HG03196 (cell line): ENCODE results near the gene KPNA3.

Experiments
- ATAC-seq: cut with Tn5 transposase; IDR thresholded peaks from one replicate; pipeline ENCODE4 v1.9.1; 2021; ENCODE audit not compliant: unreplicated experiment

KPNA3 gene

DNA sequence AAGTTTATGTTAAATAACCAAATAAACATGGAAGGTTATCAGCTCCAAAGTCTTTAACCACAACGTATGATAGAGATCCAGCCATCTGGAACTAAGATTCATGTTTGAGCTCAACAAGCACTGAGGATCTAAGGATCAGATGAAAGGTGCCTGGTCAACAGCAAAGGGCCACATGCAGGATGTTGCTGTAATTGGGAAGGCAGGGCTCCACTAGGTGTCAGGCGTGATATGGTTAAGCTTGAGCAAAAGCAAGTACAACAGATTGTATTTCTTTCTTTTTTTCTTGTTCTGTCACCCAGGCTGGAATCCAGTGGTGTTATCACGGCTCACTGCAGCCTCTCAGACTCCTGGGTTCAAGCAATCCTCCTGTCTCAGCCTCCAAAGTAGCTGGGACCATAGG, 113.2 kb downstream of the KPNA3 start:
- ATAC-seq, result no peak

DNA sequence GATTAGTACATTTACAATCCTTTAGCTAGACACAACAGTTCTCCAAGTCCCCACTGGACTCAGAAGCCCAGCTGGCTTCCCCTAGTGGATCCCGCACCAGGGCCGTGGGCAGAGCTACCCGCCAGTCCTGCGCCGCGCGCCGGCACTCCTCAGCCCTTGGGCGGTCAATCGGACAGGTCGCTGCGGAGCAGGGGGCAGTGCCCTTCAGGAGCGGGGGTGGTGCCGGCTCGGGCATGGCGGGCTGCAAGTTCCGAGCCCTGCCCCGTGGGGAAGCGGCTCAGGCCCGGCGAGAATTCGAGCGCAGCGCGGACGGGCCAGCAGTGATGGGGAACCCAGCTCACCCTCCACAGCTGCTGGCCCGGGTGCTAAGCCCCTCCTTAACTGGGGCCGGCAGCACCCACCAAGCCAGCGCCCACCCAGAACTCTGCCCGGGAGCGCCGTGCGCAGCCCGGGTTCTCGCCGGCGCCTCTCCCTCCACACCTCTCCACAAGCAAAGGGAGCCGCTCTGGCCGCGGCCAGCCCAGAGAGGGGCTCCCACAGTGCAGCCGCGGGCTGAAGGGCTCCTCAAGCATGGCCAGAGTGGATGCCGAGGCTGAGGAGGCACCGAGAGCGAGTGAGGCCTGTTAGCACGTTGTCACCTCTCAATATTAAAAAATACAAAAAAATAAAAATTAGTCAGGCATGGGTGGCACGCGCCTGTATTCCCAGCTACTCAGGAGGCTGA, 114.1 kb downstream of the KPNA3 start:
- no peak for ATAC-seq

DNA sequence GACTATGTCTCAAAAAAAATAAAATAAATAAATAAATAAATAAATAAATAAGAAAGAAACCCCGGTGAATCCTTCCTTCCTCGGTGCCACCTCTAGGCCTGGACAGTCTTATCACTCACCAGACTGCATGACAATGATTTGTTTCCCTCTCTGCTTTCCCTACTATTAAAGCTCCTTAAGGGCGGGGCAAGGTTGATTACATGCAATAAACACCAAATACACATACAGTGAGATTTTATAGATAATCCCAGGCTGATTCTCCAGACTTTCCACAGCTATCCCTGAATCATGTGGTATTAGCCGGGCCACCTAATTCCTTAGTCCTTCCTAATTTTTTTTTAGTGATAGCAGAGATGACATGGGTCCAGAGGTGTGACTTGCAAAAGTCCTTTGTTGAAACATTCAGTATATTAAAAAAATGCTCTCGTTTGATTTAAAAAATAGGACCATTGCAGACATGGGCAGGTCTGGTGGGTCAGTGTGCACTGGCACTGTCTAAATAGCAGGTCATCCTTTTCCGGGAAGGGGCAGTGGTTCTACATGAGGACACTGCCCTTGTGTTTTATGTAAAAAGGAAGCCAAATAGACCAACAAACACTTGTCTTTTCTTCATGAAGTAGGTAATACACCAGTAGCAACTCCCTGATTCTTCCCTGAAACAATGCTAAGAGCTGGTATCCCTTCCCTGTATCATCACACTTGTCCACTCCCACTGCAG, 115.7 kb downstream of the KPNA3 start:
- ATAC-seq, result no peak

DNA sequence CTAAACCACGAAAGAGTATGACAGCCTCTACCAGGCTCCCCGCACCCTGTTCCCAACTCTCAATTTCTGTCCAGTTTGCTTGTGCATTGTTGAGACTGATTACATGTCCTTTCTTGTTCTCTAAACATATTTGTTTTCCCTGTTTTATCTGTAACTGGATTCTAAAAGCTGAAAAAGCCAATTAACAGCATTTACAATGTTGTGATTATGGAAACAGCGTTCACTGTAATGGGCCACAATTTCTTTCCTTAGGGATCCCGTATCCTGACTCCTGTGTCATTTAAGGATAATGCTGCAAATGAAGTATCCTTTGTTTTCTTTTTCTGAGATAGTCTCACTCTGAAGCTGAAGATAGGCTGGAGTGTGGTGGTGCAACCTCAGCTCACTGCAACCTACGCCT, 121.7 kb downstream of the KPNA3 start:
- no peak for ATAC-seq

DNA sequence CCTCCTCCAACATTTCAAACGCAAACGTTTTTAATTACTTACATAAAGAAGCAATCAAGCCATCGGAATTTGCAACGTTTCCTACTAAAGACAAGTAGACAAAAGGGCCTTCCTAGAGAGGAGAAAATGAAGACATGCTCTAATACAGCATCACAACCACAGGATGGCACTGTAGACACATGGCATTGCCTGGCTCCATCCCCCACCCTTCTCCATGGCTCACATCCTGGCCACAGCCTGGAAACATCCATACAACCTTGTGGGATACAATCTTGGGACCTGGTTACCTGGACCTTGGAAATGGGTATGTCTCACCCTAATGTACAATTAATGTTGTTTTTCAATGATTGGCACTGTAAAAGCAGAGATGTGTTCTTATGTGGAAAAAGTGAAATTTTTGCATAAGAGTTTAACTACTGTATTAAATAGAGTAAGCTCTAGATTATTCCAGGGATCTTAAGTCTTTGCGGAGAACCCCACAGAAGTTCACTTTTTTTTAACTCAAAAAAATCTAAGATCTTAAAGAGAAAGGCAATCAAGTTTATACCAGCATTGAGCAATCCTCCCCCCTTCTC, 122.7 kb downstream of the KPNA3 start:
- no peak for ATAC-seq

DNA sequence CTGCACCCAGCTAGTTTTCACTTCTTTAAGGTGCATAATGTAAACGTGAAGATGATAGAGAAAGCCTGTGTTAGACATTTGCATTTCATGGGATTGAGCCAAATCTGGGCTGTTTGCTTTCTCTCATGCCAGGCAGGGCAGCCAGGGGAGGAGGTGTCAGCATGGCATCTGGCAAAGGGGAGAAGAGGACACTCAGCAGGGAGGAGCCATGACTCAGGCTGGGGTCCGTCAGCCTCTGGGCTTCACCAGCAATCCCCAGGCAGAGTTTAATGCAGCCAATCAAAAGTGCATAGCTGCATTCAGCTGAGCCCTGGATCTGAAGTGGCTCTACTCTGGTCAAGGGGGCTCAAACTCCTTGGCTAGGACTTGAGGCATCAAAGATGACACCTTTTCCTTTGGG, 124.7 kb downstream of the KPNA3 start:
- no peak for ATAC-seq

DNA sequence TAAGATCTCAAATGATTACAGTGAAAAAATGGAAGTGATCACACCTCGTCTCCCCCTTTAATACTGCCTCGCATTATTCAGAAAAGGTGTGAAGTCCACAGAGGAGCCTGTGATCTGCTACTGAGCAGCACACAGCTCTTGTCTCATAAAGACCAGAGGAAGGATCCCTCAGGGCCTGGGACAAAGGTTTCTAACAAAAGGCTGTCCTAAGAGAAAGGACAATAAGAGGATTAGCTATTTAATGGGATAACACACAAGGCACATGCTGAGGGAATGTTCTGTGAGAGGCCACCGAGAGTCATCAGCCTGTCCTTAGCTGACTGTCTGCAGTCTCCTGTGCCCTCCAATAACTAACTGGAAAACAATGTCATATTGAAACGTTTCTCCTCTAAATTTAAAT, 127.9 kb downstream of the KPNA3 start:
- ATAC-seq, result no peak

DNA sequence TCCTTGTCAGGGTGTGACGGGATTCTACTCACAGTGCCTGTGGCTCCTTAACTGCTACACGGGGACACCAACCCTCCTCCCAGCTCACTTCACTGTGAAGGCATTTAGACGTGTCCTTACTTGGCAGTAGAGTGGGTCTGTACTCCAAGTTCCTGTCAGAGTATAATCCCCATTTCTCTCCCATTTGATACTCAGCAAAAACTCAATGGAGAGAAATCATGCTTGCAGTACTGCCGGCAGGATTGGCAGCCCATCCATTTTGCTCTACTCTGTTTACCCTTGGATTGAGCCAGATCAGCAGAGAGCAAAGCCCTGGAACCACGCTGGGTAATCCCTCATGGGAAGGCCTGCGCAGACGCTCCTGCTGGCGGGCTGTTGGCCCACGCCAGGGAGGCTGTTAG, 135.2 kb downstream of the KPNA3 start:
- ATAC-seq, result no peak

DNA sequence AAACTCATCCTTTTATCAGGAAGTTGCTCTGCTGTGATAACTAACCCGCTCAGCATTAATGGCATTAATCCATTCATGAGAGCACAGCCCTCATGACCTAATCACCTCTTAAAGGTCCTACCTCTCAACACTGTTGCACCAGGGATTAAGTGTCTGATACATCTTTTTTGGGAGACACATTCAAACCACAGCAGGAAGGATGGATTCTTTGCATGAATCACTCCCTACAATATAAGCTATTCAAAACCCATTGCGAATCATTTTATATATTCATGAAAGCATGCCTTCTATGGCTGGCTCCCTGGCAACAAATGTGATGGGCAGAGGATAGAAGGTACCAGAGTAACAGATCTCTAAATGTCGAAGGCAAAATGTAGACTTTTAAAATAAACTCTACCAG, 136.6 kb downstream of the KPNA3 start:
- no peak for ATAC-seq

DNA sequence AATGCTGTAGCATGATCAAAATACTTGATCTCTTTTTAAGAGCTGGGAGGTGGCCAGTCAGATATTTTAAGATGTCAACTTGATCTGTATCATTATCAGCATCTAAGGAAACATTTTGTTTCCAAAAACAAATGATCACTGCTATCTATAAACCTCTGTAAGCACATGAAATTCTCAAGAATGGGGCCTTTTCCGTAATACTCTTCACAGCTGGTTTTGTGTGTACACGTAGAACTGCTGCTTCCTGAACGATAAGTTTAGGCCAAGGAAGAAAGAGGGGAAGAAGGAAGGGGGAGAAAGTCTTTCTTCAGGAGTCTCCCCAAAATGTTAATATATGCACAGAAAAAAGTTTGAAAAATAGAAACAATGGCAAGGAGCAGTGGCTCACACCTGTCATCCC, 138.5 kb downstream of the KPNA3 start:
- no peak for ATAC-seq

DNA sequence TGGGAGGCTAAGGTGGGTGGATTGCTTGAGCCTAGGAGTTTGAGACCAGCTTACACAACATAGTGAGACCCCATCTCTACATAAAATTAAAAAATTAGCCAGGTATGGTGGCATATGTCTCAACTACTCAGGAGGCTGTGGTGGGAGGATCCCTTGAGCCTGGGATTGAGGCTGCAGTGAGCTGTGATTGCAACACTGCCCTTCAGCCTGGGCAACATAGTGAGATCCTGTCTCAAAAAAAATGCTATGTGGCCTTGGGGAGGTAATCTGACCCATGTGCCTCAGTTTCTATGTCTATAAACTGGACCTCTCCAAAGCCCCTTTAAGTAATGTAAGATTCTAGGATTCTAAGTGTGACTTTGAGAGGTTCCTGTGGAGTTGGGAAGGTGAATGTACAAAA, 139.0 kb downstream of the KPNA3 start:
- ATAC-seq, result no peak

DNA sequence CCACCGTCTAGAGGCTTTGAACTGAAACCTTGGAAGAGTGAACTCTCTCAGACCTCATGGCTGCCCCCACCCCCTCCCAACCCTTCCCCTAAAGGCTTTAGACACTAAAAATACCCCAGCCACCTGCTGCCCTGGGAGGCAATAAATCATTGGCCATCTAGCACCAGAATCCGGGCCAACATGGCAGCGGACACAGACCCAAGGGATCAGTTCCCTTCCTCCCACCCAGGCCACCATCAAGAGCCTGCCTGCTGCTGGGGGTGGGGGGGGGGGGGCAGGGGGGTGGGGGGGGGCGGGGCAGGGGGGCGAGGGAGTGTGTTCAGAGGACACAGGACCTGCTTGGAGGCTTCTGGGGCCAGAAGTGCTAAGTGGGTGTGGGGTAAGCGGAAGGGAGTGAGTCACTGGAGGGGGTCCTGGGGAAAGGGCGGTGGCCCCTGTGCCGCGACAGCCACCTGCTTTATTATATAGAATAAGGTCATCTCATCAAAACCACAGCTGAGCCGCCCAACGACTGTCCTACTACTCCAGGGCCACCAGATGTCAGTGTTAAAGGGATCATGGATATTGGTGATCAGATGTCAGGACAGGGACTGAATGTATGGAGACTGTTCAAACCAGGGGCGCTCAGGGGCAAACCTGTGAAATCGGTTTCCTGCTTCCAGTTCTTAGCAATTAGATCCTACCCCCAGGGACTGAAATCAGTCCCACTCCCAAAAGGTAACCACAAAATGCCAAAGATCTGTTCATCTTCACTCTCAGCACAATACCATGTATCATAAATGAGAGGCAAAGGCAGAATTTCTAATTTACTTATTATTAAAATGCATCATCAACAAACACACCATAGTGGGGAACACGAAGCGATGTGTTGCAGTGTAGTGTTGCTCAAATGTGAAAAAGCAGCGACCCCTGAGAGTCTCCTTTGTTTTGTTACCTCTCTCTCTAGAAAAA, 139.9 kb downstream of the KPNA3 start:
- ATAC-seq, result no peak

DNA sequence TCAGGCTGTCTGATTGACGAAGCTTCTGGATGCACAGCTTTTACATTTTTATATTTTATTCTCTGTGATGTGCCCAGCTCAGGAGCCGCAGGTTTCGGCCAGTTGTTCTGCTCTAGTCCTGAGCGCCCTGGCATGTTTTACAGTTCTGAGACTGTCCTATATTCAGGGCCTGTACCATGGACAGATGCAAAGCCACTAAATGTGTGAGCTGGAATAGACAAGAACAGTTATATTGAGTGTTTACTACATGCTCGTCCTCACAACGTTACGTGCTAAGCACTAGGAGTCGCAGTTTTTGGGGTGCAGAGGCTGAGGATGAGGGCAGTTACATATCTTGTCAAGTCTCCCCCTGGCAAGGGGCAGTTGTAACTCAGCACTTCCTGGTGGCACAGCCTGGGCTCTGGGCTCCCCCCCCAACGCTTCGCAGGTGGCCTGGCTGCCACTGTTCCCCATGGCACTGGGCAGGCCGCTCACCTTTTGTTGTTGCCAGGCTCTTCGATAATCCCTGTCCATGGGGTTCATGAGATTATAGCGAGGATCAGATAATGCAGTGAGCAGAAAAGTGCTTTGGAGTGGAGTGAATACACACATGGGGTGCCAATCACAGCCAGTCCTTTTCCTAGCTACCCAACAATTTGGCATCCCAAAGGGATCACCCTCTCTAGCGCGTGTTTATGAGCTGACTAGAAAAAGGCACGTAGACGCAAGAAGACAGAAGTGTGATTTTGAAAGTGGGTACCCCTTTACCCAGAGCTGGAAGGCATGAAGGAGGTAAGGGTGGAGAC, 140.7 kb downstream of the KPNA3 start:
- no peak for ATAC-seq

DNA sequence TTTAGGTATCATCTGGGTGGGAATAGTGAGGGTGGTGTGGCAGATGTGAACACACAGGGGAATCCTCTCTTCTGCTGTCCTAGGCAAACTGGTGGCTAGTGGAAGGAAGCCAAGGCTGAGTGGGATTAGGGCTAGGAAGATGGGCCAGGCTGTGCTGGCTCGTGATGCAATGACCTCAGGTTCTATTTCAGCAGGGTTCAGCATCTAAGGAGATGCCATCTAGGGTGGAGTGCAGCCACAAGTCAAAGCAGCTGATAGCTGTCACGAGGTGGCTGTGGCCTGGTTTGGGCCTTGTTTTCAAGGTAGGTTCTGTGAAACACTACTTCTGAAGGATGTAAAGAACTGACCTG, 142.5 kb downstream of the KPNA3 start:
- no peak for ATAC-seq
